Omental fat pad (tissue), 4 donors: Measurements from ENCODE around the gene EID1. TPM values are rescaled to one million over a fixed set of nuclear protein-coding genes. Genes with fewer than 3 reads are reported as not detected.

Experiments
- ATAC-seq: fragments of 150-250 bp; one replicate; pipeline ENCODE4 v1.9.1; 2016; ENCODE audit warnings: mild to moderate bottlenecking, moderate library complexity; ENCODE audit not compliant: low FRiP score
- DNase-seq: peaks from one replicate; pipeline ENCODE4 v3.0.0-alpha.2; 2019; ENCODE audit warnings: low spot score
- total RNA-seq, 4 donors: library from RNA; depleted of rRNA; stranded (reverse); fragments of >200 nt; gene quantifications; one replicate each; pipeline ENCODE4 v1.1.0, GENCODE V29; 2016
- TF ChIP-seq, protein P1 (sequence below), 3 donors: fragments of 450-650 bp; IDR thresholded peaks; one replicate each; pipeline ENCODE4 v1.5.1; 2016 to 2017; ENCODE audit warnings: antibody characterized with exemption in 3 of 3, mild to moderate bottlenecking in 3 of 3, moderate library complexity in 2 of 3

EID1 gene
- total RNA-seq, 4 donors from 2014 or later, result 152 to 235 (median 216) TPM

DNA sequence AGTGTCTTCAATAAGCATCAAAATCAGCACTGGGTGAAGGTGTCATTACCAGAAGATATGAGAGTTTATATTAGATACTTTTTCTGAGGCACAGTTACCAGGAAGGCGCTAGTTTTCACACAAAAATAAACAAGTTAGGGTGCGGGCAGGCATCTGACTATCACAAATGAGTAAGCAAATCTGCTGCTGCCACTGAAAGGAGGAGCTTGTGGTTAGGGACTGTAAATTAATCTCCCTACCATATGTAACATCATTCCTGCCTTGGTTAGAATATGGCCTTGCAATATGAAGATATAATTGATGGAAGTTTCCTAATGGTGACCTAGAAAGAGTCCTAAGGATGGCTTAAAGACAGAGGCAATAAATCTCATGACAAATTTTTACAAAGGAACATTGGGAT, 19.5 kb upstream of the EID1 start:
- TF ChIP-seq, protein P1, sequence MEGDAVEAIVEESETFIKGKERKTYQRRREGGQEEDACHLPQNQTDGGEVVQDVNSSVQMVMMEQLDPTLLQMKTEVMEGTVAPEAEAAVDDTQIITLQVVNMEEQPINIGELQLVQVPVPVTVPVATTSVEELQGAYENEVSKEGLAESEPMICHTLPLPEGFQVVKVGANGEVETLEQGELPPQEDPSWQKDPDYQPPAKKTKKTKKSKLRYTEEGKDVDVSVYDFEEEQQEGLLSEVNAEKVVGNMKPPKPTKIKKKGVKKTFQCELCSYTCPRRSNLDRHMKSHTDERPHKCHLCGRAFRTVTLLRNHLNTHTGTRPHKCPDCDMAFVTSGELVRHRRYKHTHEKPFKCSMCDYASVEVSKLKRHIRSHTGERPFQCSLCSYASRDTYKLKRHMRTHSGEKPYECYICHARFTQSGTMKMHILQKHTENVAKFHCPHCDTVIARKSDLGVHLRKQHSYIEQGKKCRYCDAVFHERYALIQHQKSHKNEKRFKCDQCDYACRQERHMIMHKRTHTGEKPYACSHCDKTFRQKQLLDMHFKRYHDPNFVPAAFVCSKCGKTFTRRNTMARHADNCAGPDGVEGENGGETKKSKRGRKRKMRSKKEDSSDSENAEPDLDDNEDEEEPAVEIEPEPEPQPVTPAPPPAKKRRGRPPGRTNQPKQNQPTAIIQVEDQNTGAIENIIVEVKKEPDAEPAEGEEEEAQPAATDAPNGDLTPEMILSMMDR (IDR thresholded peaks at IDR 0.05), result no peak
- DNase-seq, result no peak
- no peak for ATAC-seq

DNA sequence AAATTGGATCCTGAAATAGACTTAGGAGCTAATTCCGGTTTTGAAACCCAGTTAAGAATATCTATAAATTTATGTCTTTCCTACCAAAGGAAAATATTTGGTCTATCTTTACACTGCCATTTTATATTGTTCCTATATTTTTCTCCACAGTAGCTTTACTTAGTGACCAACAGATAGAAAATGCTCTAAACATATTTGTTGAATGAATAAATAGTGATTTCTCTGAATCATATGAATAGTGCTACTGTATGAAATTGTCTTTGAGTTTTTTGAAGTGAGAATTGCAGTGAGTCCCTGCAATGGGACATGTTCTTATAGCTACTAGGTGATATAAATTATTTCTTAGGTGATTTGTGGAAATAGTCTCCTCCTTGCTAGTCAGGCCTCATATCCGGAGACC, 18.5 kb upstream of the EID1 start:
- TF ChIP-seq, protein P1 (IDR thresholded peaks at IDR 0.05), result no peak
- ATAC-seq (no peak), DNase-seq (no peak)

DNA sequence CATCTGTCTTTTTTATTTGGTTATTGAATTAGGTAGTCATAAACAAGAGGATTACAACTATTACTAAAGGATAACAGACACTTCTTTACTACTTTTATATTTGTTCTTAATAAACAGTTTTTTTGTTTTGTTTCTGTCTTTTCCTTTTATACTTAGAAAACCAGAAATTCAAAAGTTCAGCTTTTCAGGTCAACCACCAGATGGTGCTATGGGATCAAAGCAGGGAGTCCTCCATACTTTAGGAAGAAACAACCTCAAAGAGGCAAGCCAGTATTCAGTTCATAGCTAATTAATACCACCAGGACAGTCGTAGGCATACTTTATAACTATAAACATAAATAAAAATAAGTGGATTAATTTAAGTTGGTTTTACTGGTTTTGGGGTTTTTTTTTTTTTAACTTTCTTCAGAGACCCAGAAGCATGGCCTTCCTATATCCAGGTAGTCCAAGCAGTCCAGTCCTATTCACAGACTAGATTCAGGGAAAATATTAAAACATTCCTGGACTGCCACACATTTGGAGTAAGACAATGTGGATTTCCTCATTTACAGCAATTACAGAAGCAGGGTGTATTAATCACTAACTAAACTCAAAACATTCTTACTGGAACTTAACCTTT, 16.0 kb upstream of the EID1 start:
- TF ChIP-seq, protein P1 (IDR thresholded peaks at IDR 0.05), result peak in 1 of 3 donors; percentile 73
- no peak for DNase-seq
- ATAC-seq, result peak; percentile 57

DNA sequence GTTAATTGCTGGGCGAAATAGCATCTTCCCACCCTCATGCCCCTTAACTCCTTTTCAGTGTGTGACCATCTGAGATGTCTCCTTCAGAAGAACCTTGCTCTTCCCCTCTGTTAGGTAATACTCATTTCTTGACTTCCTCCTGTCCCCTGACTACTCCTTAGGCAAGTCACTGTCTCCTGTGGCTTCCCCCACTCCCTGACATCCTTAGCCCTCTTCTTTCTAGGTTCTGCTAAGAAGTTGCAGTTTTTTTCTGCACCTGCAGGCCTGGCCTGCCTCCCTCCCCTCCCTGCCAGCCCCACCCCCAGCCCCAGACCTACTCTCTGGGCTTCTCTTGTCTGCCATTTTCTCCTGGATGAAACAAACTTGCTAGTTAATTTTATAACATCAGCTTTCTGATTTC, 15.2 kb upstream of the EID1 start:
- no peak for ATAC-seq
- no peak for DNase-seq
- TF ChIP-seq, protein P1 (IDR thresholded peaks at IDR 0.05), result no peak

DNA sequence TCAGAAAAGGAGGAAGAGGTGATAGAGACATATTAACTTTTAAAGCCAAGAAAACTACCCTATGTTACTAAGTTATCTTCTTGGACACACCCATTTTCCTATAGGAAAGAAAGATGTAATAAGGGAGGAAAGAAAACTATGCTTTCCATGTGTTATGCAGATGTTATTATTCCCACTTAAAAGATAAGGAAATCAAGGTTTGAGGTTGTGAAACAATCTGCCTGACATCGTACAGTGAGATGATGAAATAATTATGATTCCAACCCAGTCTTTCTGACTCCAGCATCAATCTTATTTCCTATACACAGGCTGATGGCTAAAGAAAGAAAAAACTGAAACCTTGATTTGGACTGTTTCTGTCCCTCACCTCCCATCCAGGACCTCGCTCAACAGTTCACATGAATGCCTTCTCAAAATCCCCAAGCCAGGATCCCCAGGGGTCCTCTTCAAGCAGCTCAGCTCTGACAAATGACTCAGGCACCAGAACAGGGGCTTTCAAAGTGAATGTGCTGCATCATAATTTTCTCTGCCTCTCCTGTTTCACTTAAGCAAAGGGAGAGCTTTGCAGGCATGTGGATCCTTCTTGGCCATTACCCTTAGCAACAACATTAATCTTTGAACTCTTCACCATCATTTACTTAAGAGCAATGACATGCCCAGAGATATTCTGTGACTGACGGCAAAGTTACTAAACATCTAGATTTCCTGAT, 12.4 kb upstream of the EID1 start:
- no peak for DNase-seq
- peak; percentile 52 for ATAC-seq
- TF ChIP-seq, protein P1 (IDR thresholded peaks at IDR 0.05), result no peak

DNA sequence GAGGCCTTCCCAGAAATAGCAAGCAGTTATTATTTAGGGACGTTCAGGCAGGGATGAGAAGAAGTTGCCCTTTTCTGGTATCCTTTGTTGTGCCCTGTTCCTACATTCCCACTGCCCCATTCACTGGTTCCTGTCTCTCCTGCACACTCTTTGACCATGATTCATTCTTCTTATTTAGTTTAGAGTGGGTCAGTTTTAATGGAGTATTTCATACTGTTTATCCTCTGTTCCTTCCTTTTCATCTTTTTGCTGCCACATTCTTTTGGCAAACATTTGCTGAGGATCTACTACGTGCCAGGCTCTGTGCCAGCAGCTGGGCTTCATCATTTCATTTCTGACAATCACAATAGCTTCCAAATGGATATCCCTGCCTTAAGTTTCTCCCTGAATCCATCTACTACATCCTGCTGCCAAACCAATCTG, 11.8 kb upstream of the EID1 start:
- DNase-seq, result no peak
- ATAC-seq, result no peak
- TF ChIP-seq, protein P1 (IDR thresholded peaks at IDR 0.05), result no peak

DNA sequence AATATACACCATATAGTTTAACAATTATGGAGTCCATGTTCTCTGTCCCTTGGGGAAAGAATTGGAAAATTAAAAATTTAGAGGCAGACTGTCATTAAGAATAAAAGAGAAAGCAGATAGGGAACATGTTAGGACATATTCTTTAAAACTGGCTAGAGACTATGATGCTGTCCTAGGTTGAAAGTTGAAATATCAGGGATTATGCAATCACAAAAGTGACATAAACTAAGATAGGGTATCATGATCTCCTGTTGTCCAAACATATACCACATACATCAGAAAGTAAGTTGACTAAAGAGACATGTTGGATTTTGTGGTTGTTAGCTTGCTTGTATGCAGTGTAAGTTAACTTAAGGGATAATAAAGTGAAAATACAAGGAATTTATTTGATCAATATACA, 9.9 kb upstream of the EID1 start:
- DNase-seq, result no peak
- ATAC-seq, result no peak
- TF ChIP-seq, protein P1 (IDR thresholded peaks at IDR 0.05), result no peak
